Measurements from ENCODE around the gene DIP2C.

- no peak for TF ChIP-seq CTCF (IDR thresholded peaks at IDR 0.05)
- TF ChIP-seq POLR2A (IDR thresholded peaks at IDR 0.05) = no peak
- TF ChIP-seq POLR2AphosphoS5 (IDR thresholded peaks at IDR 0.05) = no peak
Observed at GRCh38 chr10:652233-652632, 37.2 kb downstream of the DIP2C start.

Data from transverse colon (tissue), 4 donors.